GM13976 (cell line): ENCODE results near the gene TCF3.

ENCODE experiments used
- DNase-seq: peaks from one replicate; pipeline ENCODE4 v3.0.0; 2012; ENCODE audit warnings: low spot score
- in situ Hi-C: fragments of 300-500 bp; cut with MboI; formaldehyde crosslinking; loops from one replicate; pipeline ENCODE4 v1.12.0; 2022; ENCODE audit warnings: low sequenced_read_pairs, mixed read lengths, inconsistent platforms; ENCODE audit not compliant: unreplicated experiment
- TF ChIP-seq, protein P1 (sequence below): IDR thresholded peaks from 2 replicates; pipeline ENCODE4 v1.5.1; 2012; ENCODE audit warnings: borderline replicate concordance, mild to moderate bottlenecking; ENCODE audit not compliant: insufficient read depth; ENCODE audit errors: extremely low read depth, missing control alignments, control extremely low read depth

Gene TCF3

DNA sequence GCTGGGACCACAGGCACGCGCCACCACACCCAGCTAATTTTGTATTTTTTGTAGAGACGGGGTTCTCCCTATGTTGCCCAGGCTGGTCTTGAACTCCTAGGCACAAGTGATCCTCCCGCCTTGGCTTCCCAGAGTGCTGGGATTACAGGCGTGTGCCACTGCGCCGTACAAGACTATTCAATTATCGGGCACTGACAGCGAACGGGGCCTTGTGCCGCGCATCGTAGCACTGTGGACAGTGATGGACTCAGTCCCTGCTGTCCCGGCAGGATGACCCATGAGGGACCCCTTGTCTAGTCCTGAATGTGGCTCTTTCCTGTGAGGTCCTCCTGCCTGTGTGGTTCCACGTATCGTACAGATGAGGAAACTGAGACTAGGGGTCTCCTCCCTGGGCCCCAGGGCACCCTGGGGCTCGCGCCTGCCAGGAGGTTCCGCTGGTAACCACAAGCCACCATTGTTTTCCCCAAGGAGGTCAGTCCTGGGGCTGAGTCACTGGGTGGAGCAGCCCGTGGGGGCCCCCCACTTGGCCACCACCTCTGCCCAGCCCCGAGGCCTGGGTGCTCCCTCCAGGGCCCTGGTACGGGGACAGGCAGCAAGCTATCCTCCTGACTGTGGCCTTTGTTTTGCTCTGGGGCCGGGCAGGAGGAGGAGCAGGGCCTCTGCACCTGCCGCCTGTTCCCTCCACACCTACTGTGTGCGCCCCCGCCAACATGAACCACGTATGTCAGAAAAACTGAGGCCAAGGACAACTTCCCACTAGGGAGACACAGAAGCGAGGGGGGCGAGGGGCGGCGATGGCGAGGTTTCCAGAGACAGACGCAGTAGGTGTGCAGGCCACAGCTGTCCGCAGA, 2.9 kb upstream of the TCF3 start:
- DNase-seq: no peak
- in situ Hi-C loops: loop anchor here (5.0 kb wide), 1 partner anchor 48 kb away; the partner anchor contains the start of gene UQCR11
- TF ChIP-seq, protein P1, sequence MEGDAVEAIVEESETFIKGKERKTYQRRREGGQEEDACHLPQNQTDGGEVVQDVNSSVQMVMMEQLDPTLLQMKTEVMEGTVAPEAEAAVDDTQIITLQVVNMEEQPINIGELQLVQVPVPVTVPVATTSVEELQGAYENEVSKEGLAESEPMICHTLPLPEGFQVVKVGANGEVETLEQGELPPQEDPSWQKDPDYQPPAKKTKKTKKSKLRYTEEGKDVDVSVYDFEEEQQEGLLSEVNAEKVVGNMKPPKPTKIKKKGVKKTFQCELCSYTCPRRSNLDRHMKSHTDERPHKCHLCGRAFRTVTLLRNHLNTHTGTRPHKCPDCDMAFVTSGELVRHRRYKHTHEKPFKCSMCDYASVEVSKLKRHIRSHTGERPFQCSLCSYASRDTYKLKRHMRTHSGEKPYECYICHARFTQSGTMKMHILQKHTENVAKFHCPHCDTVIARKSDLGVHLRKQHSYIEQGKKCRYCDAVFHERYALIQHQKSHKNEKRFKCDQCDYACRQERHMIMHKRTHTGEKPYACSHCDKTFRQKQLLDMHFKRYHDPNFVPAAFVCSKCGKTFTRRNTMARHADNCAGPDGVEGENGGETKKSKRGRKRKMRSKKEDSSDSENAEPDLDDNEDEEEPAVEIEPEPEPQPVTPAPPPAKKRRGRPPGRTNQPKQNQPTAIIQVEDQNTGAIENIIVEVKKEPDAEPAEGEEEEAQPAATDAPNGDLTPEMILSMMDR: no peak

DNA sequence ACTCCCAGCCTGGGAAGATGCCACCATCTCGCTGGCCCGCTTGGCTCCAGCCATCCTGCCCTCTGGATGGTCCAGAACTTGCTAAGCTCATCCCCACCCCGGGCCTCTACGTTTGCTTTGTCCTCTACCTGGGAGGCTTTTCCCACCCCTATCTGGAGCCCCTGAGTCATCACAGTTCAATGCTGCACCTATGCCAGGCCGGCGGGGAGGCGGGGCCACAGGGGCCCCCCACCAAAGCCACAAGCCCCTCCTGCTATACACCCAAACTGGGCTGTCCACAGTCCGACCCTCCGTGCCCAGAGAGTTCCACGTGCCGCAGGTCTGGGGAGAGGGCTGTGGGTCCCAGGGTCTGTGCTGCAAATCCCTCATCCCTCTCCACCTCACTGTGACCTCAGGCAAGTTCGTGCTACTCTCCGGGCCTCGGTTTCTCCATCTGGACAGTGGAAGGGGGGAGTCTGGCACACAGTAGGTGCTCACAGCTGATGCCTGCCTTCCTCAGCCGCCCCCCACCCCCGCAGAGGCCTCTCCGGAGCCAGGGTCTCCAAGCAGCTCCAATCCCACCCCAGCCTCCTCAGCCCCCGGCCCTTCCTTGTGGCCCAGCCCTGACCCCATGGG, 1.9 kb upstream of the TCF3 start:
- TF ChIP-seq, protein P1: no peak
- in situ Hi-C loops: no loop called here
- no peak for DNase-seq

DNA sequence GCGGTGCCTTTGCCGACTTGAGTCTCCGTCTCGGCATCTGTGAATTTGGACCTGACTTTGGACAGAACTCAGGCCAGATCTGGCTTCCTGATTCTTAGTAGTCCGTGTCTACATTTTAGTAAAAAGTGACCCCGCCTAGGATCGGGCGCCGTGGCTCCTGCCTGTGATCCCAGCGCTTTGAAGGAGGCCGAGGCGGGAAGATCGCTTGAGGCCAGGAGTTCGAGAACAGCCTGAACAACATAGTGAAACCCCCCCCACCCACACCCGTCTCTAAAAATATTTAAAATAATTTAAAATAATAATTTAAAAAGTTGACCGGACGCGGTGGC, 849 bp upstream of the TCF3 start:
- in situ Hi-C loops: no loop called here
- TF ChIP-seq, protein P1: no peak
- DNase-seq: no peak

DNA sequence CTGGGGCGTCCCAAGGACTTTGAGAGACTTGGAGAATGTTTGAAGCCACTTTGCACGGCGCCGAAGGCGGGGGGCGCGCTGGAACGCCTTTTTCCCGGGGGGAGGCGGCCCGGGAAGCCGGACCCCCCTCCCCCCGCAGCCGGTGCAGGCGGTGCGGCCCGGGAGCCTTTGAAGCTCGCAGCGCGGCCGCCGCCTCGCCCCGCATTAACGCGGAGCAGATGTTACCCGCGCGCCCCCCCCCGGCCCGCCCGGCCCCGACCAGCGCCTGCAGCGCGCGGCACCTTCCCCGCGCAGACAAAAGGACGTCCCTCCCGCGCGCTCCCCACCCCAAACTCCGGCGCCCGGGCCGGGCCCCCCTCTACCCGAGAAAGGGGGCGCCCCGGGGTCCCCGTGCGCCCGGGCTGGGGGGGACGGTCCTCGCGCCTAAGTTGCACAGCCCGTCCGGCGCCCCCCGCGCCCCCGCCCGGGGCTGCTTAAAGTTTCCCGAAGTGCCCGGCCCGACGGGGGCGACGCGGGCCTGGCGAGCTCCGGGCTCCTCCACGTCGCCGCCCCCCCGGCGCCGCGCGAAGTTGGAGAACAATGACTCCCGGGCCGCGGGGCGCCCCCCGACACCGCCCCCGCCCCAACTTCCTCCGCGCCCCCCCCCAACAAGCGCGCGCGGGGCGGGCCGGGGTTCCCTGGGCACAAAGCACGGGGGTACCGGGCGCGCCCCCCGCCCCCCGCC, 685 bp downstream of the TCF3 start:
- in situ Hi-C loops: no loop called here
- TF ChIP-seq, protein P1: no peak
- no peak for DNase-seq

DNA sequence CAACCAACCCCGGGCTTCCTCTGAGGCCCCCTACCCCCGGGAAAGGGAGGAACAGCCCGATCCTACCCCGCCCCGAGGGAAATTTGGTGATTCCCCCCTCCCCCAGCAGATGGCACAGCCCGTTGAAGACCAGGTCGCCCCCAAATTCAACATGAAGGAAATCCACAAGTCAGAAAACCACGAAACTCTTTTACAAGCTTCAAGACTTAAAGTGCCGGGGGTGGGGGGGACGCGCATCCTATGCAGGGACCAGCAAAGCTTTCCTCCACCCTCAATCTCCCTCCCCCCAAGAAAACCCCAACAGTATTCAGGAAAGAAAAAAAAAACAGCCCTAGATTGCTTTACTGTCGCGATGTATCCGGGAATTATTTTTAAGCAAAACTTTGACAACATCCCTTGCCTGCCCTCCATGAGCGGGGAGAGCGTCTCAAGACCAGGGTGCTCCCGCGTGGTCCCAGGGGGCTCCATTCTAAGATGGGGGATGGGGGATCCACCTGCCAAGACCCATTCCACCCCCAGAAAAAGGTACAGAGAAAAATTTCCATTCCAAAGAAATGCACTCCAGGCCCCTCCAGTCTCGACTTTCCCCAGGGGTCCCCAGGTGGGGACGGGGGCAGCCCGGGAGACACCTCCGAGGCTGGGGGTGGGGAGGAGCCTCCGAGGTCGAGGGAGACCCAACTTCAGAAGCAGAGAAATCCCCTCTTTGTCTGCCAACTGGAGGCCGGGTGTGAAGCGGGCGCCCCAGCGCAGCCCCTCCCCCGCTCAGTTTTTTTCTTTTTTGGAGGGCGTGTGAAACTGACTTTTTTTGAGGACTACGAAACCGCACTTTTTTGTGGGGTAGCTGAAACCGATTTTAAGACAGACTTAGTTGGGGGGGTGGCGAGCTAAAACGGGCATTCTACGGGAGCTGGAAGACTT, 1.5 kb downstream of the TCF3 start:
- peak; percentile 75 for DNase-seq
- TF ChIP-seq, protein P1: no peak
- in situ Hi-C loops: no loop called here
